ENCODE measurements around the gene CPSF3.

The CPSF3 gene

GRCh38 chr2:9405636-9406035, 17.8 kb upstream of the CPSF3 start:
- Mint-ChIP-seq H3K27me3 (no peaks in the 10 kb centered on the region), H3K9me3 (ENCODE audit: low read depth) (no peaks in the 10 kb centered on the region), H3K36me3 (peaks cover 2% of the 10 kb centered on the region), H3K4me1 (ENCODE audit: low read depth) (no peaks in the 10 kb centered on the region), H3K27ac (no peak overlapping the region), H3K4me3 (no peak overlapping the region)

GRCh38 chr2:9406529-9407362, 16.7 kb upstream of the CPSF3 start:
- no peak overlapping the region for H3K27ac Mint-ChIP-seq
- no peak overlapping the region for H3K4me3 Mint-ChIP-seq
- H3K9me3 Mint-ChIP-seq (ENCODE audit: low read depth), result no peaks in the 10 kb centered on the region
- H3K4me1 Mint-ChIP-seq (ENCODE audit: low read depth), result no peaks in the 10 kb centered on the region
- H3K36me3 Mint-ChIP-seq, result peaks cover 2% of the 10 kb centered on the region
- H3K27me3 Mint-ChIP-seq, result no peaks in the 10 kb centered on the region

GRCh38 chr2:9407363-9407811, 16.1 kb upstream of the CPSF3 start:
- Mint-ChIP-seq H3K4me3 (no peak overlapping the region), H3K27ac (no peak overlapping the region), H3K9me3 (ENCODE audit: low read depth) (no peaks in the 10 kb centered on the region), H3K36me3 (peaks cover 2% of the 10 kb centered on the region), H3K4me1 (ENCODE audit: low read depth) (no peaks in the 10 kb centered on the region), H3K27me3 (no peaks in the 10 kb centered on the region)

- H3K4me1 Mint-ChIP-seq (ENCODE audit: low read depth), result no peaks in the 10 kb centered on the region
- no peaks in the 10 kb centered on the region for H3K9me3 Mint-ChIP-seq (ENCODE audit: low read depth)
- H3K27ac Mint-ChIP-seq, result no peak overlapping the region
- no peak overlapping the region for H3K4me3 Mint-ChIP-seq
- H3K36me3 Mint-ChIP-seq, result peaks cover 2% of the 10 kb centered on the region
- no peaks in the 10 kb centered on the region for H3K27me3 Mint-ChIP-seq
Observed at GRCh38 chr2:9408641-9409151, 14.8 kb upstream of the CPSF3 start.

- Mint-ChIP-seq H3K4me3 (no peak overlapping the region), H3K4me1 (ENCODE audit: low read depth) (peaks cover 9% of the 10 kb centered on the region), H3K9me3 (ENCODE audit: low read depth) (no peaks in the 10 kb centered on the region), H3K36me3 (peaks cover 4% of the 10 kb centered on the region), H3K27ac (no peak overlapping the region), H3K27me3 (no peaks in the 10 kb centered on the region)
Observed at GRCh38 chr2:9410108-9410507, 13.3 kb upstream of the CPSF3 start.

GRCh38 chr2:9412781-9413180, 10.7 kb upstream of the CPSF3 start:
- H3K9me3 Mint-ChIP-seq (ENCODE audit: low read depth), result no peaks in the 10 kb centered on the region
- H3K4me1 Mint-ChIP-seq (ENCODE audit: low read depth), result peaks cover 21% of the 10 kb centered on the region
- no peak overlapping the region for H3K4me3 Mint-ChIP-seq
- peak overlapping the region; percentile 64 for H3K27ac Mint-ChIP-seq
- peaks cover 9% of the 10 kb centered on the region for H3K36me3 Mint-ChIP-seq
- H3K27me3 Mint-ChIP-seq, result no peaks in the 10 kb centered on the region

- no peak overlapping the region for H3K4me3 Mint-ChIP-seq
- peaks cover 14% of the 10 kb centered on the region for H3K36me3 Mint-ChIP-seq
- H3K27me3 Mint-ChIP-seq, result no peaks in the 10 kb centered on the region
- H3K4me1 Mint-ChIP-seq (ENCODE audit: low read depth), result peaks cover 46% of the 10 kb centered on the region
- H3K27ac Mint-ChIP-seq, result no peak overlapping the region
- H3K9me3 Mint-ChIP-seq (ENCODE audit: low read depth), result no peaks in the 10 kb centered on the region
Observed at GRCh38 chr2:9415516-9416169, 7.8 kb upstream of the CPSF3 start.

- Mint-ChIP-seq H3K36me3 (peaks cover 14% of the 10 kb centered on the region), H3K27ac (peak overlapping the region; percentile 41), H3K27me3 (no peaks in the 10 kb centered on the region), H3K4me1 (ENCODE audit: low read depth) (peaks cover 51% of the 10 kb centered on the region), H3K9me3 (ENCODE audit: low read depth) (no peaks in the 10 kb centered on the region), H3K4me3 (no peak overlapping the region)
Observed at GRCh38 chr2:9416267-9416961, 7.0 kb upstream of the CPSF3 start.

GRCh38 chr2:9416962-9417316, 6.5 kb upstream of the CPSF3 start:
- H3K27ac Mint-ChIP-seq, result peak overlapping the region; percentile 41
- no peak overlapping the region for H3K4me3 Mint-ChIP-seq
- no peaks in the 10 kb centered on the region for H3K27me3 Mint-ChIP-seq
- H3K4me1 Mint-ChIP-seq (ENCODE audit: low read depth), result peaks cover 56% of the 10 kb centered on the region
- H3K9me3 Mint-ChIP-seq (ENCODE audit: low read depth), result no peaks in the 10 kb centered on the region
- H3K36me3 Mint-ChIP-seq, result peaks cover 14% of the 10 kb centered on the region

GRCh38 chr2:9417725-9418124, 5.7 kb upstream of the CPSF3 start:
- H3K4me1 Mint-ChIP-seq (ENCODE audit: low read depth), result peaks cover 63% of the 10 kb centered on the region
- peaks cover 17% of the 10 kb centered on the region for H3K36me3 Mint-ChIP-seq
- no peaks in the 10 kb centered on the region for H3K9me3 Mint-ChIP-seq (ENCODE audit: low read depth)
- H3K27me3 Mint-ChIP-seq, result no peaks in the 10 kb centered on the region
- H3K4me3 Mint-ChIP-seq, result no peak overlapping the region
- no peak overlapping the region for H3K27ac Mint-ChIP-seq

GRCh38 chr2:9418746-9419145, 4.7 kb upstream of the CPSF3 start:
- no peaks in the 10 kb centered on the region for H3K9me3 Mint-ChIP-seq (ENCODE audit: low read depth)
- peak overlapping the region; percentile 6 for H3K27ac Mint-ChIP-seq
- peaks cover 63% of the 10 kb centered on the region for H3K4me1 Mint-ChIP-seq (ENCODE audit: low read depth)
- no peaks in the 10 kb centered on the region for H3K27me3 Mint-ChIP-seq
- H3K4me3 Mint-ChIP-seq, result no peak overlapping the region
- peaks cover 17% of the 10 kb centered on the region for H3K36me3 Mint-ChIP-seq

- peaks cover 55% of the 10 kb centered on the region for H3K4me1 Mint-ChIP-seq (ENCODE audit: low read depth)
- H3K9me3 Mint-ChIP-seq (ENCODE audit: low read depth), result no peaks in the 10 kb centered on the region
- H3K27ac Mint-ChIP-seq, result no peak overlapping the region
- no peaks in the 10 kb centered on the region for H3K27me3 Mint-ChIP-seq
- H3K4me3 Mint-ChIP-seq, result no peak overlapping the region
- peaks cover 15% of the 10 kb centered on the region for H3K36me3 Mint-ChIP-seq
Observed at GRCh38 chr2:9419541-9419940, 3.9 kb upstream of the CPSF3 start.

GRCh38 chr2:9420495-9420894, 3.0 kb upstream of the CPSF3 start:
- no peak overlapping the region for H3K27ac Mint-ChIP-seq
- H3K4me1 Mint-ChIP-seq (ENCODE audit: low read depth), result peaks cover 54% of the 10 kb centered on the region
- H3K9me3 Mint-ChIP-seq (ENCODE audit: low read depth), result no peaks in the 10 kb centered on the region
- H3K4me3 Mint-ChIP-seq, result peak overlapping the region; percentile 54
- peaks cover 15% of the 10 kb centered on the region for H3K36me3 Mint-ChIP-seq
- no peaks in the 10 kb centered on the region for H3K27me3 Mint-ChIP-seq

GRCh38 chr2:9422321-9423099, 944 bp upstream of the CPSF3 start:
- Mint-ChIP-seq H3K4me1 (ENCODE audit: low read depth) (peaks cover 43% of the 10 kb centered on the region), H3K4me3 (peak overlapping the region; percentile 88), H3K27ac (peak overlapping the region; percentile 91)

More at GRCh38 chr2:9422321-9423099, 944 bp upstream of the CPSF3 start:
- Mint-ChIP-seq H3K9me3 (ENCODE audit: low read depth) (no peaks in the 10 kb centered on the region), H3K36me3 (peaks cover 12% of the 10 kb centered on the region), H3K27me3 (no peaks in the 10 kb centered on the region)

Data from activated naive CD8-positive, alpha-beta T cell (primary cell).